Measurements from ENCODE around the gene TAF6L. TPM values are rescaled to one million over a fixed set of nuclear protein-coding genes. Genes with fewer than 3 reads are reported as not detected.
"Not testable (repeated sequence)": the region's sequence is repeated elsewhere in the genome, so short reads cannot be mapped to it uniquely, and the experiment has no call there.

TAF6L gene
- total RNA-seq, 2 donors from 2014 or later = 13.6 to 15.5 TPM

DNA sequence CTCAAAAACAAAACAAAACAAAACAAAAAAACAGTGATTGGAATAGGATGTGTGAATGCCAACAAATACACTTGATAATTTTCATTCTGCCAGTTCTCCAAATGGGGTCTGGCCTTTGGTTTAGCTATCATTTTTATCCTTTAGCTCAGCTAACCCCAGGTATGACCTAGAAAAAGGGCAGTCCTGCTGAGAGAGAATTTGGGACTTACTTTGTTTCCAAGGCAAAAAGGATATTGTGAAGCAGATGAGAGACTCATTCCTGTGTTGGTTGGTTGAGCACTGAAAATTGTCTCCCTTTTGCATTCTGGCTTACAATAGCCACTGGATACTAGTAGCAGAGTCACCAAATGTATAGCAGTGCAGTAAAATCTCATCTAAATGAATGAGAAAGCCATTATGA is 34.0 kb upstream of the TAF6L start:
- Mint-ChIP-seq H3K27ac (no peak overlapping the region), H3K4me3 (no peak overlapping the region), H3K36me3 (ENCODE audit: insufficient read depth in 2 of 2) (peaks cover 3 to 14% of the 10 kb centered on the region in 2 donors), H3K4me1 (ENCODE audit: low read depth) (peaks cover 12% of the 10 kb centered on the region), H3K27me3 (ENCODE audit: low read depth) (no peaks in the 10 kb centered on the region), H3K9me3 (no peaks in the 10 kb centered on the region)
- no peak for DNase-seq
- no peak for ATAC-seq (replicated peaks in 1 of 2)

DNA sequence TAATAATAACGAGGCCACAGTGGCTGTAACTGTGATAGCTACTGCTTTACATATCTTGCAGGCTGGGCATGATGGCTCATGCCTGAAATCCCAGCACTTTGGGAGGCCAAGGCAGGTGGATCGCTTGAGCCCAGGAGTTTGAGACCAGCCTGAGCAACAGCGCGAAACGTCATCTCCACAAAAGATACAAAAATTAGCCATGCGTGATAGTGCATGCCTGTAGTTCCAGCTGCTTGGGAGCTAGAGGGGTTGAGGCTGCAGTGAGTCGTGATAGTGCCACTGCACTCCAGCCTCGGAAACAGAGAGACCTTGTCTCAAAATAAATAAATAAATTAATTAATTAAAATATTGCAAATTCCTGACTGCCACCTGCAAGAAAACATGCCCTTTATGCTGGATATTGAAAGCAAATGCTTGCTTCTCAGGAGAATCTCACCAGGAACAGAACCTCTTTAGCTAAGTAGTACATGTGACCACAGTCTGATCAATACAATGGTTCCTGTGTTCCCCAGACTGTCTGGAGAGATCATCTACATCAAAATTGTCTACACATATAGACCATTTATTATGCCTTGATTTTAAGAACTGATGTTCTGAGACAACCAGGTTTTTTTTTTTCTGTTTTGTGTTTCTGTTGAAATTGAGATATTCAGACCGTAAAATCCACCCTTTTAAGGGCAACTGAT is 23.6 kb upstream of the TAF6L start:
- ATAC-seq (replicated peaks in 1 of 2) (no peak), DNase-seq (no peak)
- H3K4me1 Mint-ChIP-seq (ENCODE audit: low read depth) = peaks cover 21% of the 10 kb centered on the region
- no peaks in the 10 kb centered on the region for H3K27me3 Mint-ChIP-seq (ENCODE audit: low read depth)
- peaks cover 0 to 2% of the 10 kb centered on the region in 2 donors for H3K36me3 Mint-ChIP-seq (ENCODE audit: insufficient read depth in 2 of 2)
- no peaks in the 10 kb centered on the region for H3K9me3 Mint-ChIP-seq
- peak overlapping the region; percentile 70 for H3K27ac Mint-ChIP-seq
- no peak overlapping the region for H3K4me3 Mint-ChIP-seq

DNA sequence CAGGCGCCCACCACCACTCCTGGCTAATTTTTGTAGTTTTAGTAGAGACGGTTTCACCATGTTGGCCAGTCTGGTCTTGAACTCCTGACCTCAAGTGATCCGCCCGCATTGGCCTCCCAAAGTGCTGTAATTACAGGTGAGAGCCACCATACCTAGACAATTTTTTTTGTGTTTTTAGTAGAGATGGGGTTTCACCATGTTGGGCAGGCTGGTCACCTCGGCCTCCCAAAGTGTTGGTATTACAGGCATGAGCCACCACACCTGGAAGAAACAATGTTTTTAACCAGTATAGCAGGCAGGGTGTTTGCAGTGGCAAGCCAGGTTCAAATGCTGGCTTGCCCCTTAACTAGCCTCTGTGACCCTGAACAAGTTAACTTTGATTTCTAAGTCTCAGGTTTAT is 21.3 kb upstream of the TAF6L start:
- not testable (repeated sequence) for H3K9me3 Mint-ChIP-seq; H3K4me3 Mint-ChIP-seq; ATAC-seq (replicated peaks in 1 of 2); DNase-seq; H3K36me3 Mint-ChIP-seq (ENCODE audit: insufficient read depth in 2 of 2); H3K27me3 Mint-ChIP-seq (ENCODE audit: low read depth)
- Mint-ChIP-seq H3K4me1 (ENCODE audit: low read depth) (peaks cover 32% of the 10 kb centered on the region), H3K27ac (peak overlapping the region; percentile 63)

DNA sequence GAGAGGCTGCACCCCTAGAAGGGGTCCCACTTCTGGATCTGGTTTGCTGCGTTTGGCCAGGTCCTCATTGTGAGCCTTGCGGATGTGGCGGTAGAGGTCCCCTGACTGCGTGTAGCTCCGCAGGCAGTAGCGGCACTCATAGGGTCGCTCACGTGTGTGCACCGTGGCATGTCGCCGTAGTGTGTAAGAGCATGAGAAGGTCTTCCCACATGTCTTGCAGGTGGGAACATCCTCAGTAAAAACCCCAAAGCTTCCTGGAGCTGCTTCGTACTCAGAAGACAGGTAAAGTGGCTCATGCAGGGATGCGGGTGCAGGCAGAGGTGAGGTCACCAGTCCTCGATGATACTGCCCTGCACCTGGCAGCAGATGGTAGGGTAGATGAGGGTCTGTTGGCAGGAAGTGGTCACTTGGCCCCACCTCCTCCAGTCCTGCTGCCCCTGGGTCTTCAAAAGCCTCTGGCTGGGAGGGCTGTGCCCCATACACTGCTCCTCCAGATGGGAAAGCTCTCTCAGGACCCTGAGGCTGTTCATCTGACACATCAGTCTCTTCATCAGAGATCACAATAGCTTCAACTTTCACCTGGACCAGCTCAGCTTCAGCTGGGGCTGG is 18.9 kb upstream of the TAF6L start:
- H3K9me3 Mint-ChIP-seq = no peaks in the 10 kb centered on the region
- H3K4me3 Mint-ChIP-seq = peak overlapping the region; percentile 91 to 93
- DNase-seq (no peak), ATAC-seq (replicated peaks in 1 of 2) (no peak)
- H3K27ac Mint-ChIP-seq = peak overlapping the region; percentile 44
- H3K36me3 Mint-ChIP-seq (ENCODE audit: insufficient read depth in 2 of 2) = peaks cover 0 to 2% of the 10 kb centered on the region in 2 donors
- H3K4me1 Mint-ChIP-seq (ENCODE audit: low read depth) = peaks cover 32% of the 10 kb centered on the region
- no peaks in the 10 kb centered on the region for H3K27me3 Mint-ChIP-seq (ENCODE audit: low read depth)

DNA sequence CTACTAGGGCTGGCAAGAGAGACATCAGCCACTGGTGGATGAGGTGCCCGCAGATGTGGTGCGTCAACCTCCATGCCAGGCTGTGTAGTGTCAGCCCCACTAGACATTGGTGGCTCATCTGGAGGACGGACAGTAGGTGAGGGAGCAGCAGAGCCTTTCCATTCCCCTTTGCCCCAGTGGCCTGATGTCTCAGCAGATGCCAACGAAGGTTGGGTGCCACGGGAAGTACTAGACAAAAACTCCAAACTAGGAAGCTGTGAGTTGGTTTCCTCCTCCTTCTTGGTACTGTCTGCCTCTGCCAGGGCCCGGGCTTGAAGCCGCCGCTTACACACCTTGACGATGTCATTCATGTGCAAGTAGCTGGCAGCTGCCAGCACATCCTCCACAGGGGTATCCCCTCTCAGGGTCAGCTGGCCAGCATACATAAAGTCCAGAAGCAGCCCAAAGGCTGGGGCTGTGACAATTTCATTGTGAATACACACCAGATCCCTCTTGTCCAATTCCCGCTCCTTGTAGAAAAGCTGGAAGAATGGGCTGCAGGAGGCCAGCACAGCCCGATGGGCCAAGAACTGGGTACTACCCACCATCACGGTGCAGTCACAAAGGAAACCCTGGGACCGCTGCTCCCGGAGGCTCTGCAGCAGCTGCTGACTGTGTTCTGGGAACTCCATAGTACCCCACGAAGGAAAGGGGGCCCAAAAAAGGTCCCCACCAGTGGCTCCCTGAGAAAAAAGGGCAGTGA is 18.0 kb upstream of the TAF6L start:
- DNase-seq = no peak
- peak overlapping the region; percentile 89 for H3K27ac Mint-ChIP-seq
- H3K36me3 Mint-ChIP-seq (ENCODE audit: insufficient read depth in 2 of 2) = peaks cover 0 to 2% of the 10 kb centered on the region in 2 donors
- H3K4me1 Mint-ChIP-seq (ENCODE audit: low read depth) = peaks cover 32% of the 10 kb centered on the region
- no peaks in the 10 kb centered on the region for H3K9me3 Mint-ChIP-seq
- no peak for ATAC-seq (replicated peaks in 1 of 2)
- H3K27me3 Mint-ChIP-seq (ENCODE audit: low read depth) = no peaks in the 10 kb centered on the region
- peak overlapping the region; percentile 91 to 93 for H3K4me3 Mint-ChIP-seq

DNA sequence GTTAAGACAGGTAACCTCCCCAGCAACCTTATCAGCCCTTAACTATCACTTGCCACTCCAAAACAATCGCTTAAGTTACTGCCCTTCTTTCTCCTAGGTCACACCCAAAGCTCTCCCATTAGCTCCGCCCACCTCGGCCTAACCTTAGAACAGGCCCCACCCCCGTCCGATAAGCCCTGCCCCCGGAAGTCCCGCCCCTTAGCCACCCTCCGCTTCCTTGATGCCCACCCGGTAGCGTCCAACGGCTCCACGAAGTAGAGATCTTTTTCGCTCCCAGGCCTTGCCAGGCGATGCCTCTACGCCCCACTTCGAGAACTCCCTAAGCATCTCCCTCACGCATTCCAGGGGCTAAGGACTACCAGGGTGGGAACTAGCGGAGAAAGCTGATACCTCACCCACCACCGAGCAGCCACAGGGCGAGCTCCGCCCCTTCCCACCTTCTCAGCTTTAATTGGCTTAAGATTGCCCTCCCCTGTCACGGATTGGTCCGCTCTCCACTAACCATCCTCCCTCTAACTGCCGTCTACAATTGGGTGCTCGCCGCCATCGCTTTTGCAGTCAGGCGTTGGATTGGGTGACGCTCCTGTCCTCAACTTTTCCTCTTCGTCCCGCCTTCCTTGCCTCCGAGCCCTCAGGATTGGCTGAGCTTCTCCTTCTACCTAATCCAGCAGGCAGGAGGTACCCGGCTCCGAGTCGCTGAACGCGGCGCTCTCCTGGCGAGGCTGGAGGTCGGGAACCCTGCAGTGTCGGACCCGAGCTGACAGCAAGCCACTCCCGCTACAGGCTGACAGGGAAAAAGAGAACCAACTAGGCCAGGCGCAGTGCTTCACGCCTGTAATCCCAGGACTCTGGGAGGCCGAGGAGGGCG is 17.2 kb upstream of the TAF6L start, which contains the start of gene ZBTB3:
Gene ZBTB3 (minus strand): TSS at position 425 of the 868 bp plus-strand sequence. CDS start 496 bp downstream, outside the sequence.
- Mint-ChIP-seq H3K27ac (peak within 1 kb of the TSS; percentile 89), H3K4me1 (ENCODE audit: low read depth) (peaks cover 29% of the 10 kb centered on the region), H3K9me3 (no peaks in the 10 kb centered on the region), H3K27me3 (ENCODE audit: low read depth) (no peaks in the 10 kb centered on the region), H3K4me3 (peak within 1 kb of the TSS; percentile 91 to 93), H3K36me3 (ENCODE audit: insufficient read depth in 2 of 2) (peaks cover 0 to 2% of the 10 kb centered on the region in 2 donors)
- DNase-seq (peak; percentile 96 to 98), ATAC-seq (replicated peaks in 1 of 2) (peak; percentile 96)

DNA sequence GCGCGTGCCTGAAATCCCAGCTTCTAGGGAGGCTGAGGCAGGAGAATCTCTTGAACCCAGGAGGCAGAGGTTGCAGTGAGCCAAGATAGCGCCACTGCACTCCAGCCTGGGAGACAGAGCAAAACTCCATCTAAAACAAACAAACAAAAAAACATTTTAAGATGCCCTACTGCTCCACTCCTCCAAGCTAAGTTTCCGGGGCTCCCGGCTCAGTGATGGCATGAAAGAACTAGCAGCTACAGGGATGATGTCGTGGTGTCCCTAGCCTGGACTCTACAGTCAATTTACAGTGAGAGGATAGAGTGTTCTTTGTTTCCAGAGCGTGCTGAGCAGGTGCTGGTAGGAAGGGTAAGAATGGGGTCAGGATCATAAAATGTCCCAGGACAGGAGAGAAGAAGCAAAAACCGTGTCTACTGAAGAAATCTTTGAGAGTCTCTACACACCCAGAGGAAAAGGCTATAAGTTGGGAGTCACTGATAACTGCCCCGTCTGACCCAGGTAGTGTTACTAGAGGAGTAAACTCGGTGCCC is 16.0 kb upstream of the TAF6L start:
- Mint-ChIP-seq H3K36me3 (ENCODE audit: insufficient read depth in 2 of 2) (peaks cover 0 to 2% of the 10 kb centered on the region in 2 donors), H3K27me3 (ENCODE audit: low read depth) (no peaks in the 10 kb centered on the region), H3K9me3 (no peaks in the 10 kb centered on the region), H3K4me1 (ENCODE audit: low read depth) (peaks cover 19% of the 10 kb centered on the region), H3K27ac (no peak overlapping the region), H3K4me3 (peak overlapping the region; percentile 20 to 93)
- ATAC-seq (replicated peaks in 1 of 2) = no peak
- DNase-seq = no peak

DNA sequence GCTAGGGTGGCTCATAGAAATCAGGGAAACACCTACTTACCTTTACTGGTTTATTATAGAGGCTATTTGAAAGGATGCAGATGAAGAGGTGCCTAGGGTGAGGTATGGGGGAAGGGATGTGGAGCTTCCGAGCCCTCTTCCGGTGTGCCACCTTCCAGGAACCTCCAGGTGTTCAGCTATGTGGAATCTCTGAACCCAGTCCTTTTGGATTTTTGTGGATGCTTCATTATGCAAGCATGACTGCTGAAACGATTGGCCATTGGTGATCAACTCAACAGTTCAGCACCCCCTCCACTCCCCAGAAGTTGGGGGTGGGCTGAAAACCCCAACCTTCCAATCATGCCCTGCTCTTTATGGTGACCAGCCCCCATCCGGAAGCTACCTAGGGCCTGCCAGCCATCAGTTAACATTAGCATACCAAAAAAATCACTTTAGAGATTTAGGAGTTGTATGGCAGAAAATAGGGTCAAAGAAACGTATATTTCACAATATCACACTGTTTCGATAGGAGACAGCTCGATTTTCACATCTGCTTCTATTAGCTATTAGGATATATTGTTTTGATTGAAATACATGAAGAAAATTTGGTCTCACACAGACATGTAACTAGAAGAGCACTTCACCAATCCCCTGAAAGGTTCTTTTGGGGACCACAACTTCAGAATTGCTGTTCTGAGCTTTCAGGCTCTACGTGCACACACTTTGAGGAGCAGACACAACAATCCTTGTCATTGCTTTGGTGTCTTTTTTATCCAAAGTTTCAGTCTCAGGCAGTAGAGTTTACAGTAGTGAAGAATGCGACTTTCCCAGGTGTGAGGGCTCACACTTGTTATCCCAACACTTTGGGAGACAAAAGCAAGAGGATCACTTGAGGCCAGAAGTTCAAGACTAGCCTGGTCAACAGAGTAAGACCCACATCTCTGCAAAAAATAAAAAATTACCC is 13.1 kb upstream of the TAF6L start:
- ATAC-seq (replicated peaks in 1 of 2) = no peak
- Mint-ChIP-seq H3K27me3 (ENCODE audit: low read depth) (no peaks in the 10 kb centered on the region), H3K9me3 (no peaks in the 10 kb centered on the region), H3K27ac (no peak overlapping the region), H3K4me1 (ENCODE audit: low read depth) (peaks cover 35% of the 10 kb centered on the region), H3K4me3 (no peak overlapping the region), H3K36me3 (ENCODE audit: insufficient read depth in 2 of 2) (peaks cover 2 to 7% of the 10 kb centered on the region in 2 donors)
- DNase-seq = no peak

DNA sequence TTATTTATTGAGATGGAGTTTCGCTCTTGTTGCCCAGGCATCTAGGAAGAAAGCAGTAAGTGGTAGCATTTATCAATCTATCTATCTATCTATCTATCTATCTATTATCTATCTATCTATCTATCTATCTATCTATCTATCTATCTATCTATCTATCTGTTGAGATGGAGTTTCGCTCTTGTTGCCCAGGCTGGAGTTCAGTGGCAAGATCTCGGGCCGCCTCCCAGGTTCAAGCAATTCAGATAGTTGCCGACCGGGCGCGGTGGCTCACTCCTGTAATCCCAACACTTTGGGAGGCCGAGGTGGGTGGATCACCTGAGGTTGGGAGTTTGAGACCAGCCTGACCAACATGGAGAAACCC is 10.3 kb upstream of the TAF6L start:
- not testable (repeated sequence) for H3K36me3 Mint-ChIP-seq (ENCODE audit: insufficient read depth in 2 of 2); H3K27me3 Mint-ChIP-seq (ENCODE audit: low read depth); DNase-seq; H3K9me3 Mint-ChIP-seq; H3K27ac Mint-ChIP-seq
- H3K4me3 Mint-ChIP-seq = peak overlapping the region; percentile 89 to 94
- peaks cover 31% of the 10 kb centered on the region for H3K4me1 Mint-ChIP-seq (ENCODE audit: low read depth)
- peak; percentile 2 to 3 for ATAC-seq (replicated peaks in 1 of 2)

DNA sequence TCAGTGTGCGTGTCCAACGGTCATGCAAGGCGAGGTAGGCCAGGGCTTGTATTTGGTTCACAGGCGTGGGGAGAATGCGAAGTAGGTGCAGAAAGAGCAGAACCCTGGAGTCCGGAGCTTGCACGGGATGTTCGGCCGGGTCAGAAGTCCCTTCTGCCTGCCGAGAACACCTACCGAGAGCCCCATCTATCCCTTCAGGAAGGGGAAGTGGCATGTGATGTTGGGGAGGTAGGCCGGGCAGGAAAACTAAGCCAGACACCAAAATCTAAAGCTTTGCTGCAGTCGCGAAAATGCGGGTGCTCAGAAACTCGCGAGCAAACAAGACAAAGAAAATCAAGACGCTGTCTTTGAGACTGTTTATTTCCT is 435 bp upstream of the TAF6L start:
- no peak for DNase-seq
- no peak for ATAC-seq (replicated peaks in 1 of 2)
- Mint-ChIP-seq H3K27me3 (ENCODE audit: low read depth) (no peaks in the 10 kb centered on the region), H3K4me1 (ENCODE audit: low read depth) (peaks cover 34% of the 10 kb centered on the region), H3K9me3 (no peaks in the 10 kb centered on the region), H3K27ac (peak overlapping the region; percentile 92), H3K36me3 (ENCODE audit: insufficient read depth in 2 of 2) (peaks cover 0 to 11% of the 10 kb centered on the region in 2 donors), H3K4me3 (peak overlapping the region; percentile 85 to 92)

DNA sequence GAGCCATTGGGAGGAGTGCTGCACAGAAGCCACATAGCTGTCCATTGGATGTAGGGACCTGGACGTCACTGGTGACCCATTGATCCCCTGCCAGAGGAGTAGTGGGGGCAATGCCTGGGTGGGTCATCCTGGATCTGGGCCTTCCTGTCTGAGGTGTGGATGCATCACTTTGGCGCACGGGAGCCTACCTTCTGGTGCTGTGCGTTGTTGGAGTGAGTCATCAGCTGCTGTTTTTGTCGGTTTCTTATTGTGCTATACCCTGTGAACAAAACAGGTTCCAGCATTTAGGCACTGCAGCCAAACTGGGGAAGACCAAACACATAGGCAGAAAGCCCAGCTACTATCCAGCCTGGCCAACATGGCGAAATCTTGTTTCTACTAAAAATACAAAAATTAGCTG is 3.2 kb downstream of the TAF6L start:
- no peaks in the 10 kb centered on the region for H3K27me3 Mint-ChIP-seq (ENCODE audit: low read depth)
- no peak overlapping the region for H3K4me3 Mint-ChIP-seq
- H3K9me3 Mint-ChIP-seq = no peaks in the 10 kb centered on the region
- peaks cover 0 to 9% of the 10 kb centered on the region in 2 donors for H3K36me3 Mint-ChIP-seq (ENCODE audit: insufficient read depth in 2 of 2)
- no peak overlapping the region for H3K27ac Mint-ChIP-seq
- DNase-seq = no peak
- peaks cover 40% of the 10 kb centered on the region for H3K4me1 Mint-ChIP-seq (ENCODE audit: low read depth)
- no peak for ATAC-seq (replicated peaks in 1 of 2)

DNA sequence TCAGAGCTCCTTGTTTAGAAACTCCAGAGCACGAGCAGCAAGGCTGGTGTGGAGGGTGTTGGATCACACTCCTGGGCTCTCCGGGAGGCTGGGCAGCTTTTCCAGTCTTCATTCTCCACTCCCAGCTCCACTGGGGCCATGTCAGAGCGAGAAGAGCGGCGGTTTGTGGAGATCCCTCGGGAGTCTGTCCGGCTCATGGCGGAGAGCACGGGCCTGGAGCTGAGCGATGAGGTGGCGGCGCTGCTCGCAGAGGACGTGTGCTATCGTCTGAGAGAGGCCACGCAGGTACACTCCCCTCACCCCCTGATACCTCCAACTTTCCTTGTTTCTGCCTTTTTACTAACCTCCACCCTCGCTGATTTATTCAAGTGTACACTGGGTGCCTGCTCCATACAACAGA is 4.5 kb downstream of the TAF6L start:
- H3K4me1 Mint-ChIP-seq (ENCODE audit: low read depth) = peaks cover 28% of the 10 kb centered on the region
- H3K4me3 Mint-ChIP-seq = no peak overlapping the region
- ATAC-seq (replicated peaks in 1 of 2) = no peak
- no peak overlapping the region for H3K27ac Mint-ChIP-seq
- H3K27me3 Mint-ChIP-seq (ENCODE audit: low read depth) = no peaks in the 10 kb centered on the region
- DNase-seq = no peak
- H3K9me3 Mint-ChIP-seq = no peaks in the 10 kb centered on the region
- H3K36me3 Mint-ChIP-seq (ENCODE audit: insufficient read depth in 2 of 2) = peaks cover 0 to 8% of the 10 kb centered on the region in 2 donors
